ENCODE measurements around the gene NTF3. TPM values are rescaled to one million over a fixed set of nuclear protein-coding genes. Genes with fewer than 3 reads are reported as not detected.

The NTF3 gene
- total RNA-seq, 1 experiment from 2014 or later, result not detected

DNA sequence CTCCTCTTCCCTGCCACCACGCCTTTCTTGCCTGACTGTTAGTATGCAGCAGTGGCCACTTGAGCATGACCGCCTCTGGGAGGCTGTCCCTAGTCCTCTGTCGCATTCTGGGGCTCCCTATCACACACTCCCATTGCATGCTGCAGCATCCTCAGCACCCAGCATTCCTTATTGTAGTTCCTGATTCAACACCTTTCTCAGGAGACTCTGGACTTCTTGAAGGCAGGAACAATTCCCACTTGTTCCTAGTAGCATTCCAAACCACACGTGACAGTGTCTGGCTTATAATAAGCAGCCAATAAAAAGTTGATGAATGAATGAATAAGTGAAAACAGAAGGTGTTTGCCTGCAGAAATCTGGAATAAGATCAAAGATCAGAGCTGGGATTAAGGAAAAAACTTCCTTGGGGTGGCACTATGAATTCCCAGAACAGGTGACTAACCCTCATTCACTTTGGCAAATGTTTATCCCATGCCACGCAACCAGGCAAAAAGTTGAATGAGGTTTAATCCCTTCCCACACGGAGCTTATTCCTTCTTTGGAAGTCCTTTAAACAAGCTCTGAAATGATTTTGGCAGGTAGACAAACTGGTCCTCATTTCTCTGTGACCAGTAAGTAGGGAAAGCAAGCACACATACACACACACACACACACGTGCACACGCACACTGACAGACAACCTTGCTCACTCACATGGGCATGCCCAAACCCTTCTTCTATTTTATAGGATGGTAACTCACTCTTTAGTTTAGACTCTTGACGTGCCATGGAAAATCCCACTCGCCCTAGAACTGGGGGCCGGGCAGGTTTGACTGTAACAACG is 26.5 kb downstream of the NTF3 start:
- no peak for ATAC-seq
- Histone ChIP-seq H3K79me2 (ENCODE audit: insufficient read depth, low read length) (no peaks in the 10 kb centered on the region), H3K4me1 (ENCODE audit: control insufficient read depth in 1 of 2, insufficient read depth in 2 of 2, low read length in 2 of 2) (peaks cover 0 to 8% of the 10 kb centered on the region in 2 experiments; a peak in 3 of 4 replicates), H3K9ac (ENCODE audit: low read length) (no peak overlapping the region), H3K27me3 (ENCODE audit: insufficient read depth, low read length) (peaks cover 9% of the 10 kb centered on the region; the same call in 1 of the 2 replicates), H3K9me3 (ENCODE audit: control insufficient read depth in 1 of 2, insufficient read depth in 1 of 2, low read depth in 1 of 2, low read length in 2 of 2) (no peaks in the 10 kb centered on the region), H3K27ac (ENCODE audit: low read depth, low read length) (no peak overlapping the region), H2AFZ (ENCODE audit: low read depth, low read length, poor library complexity, severe bottlenecking) (no peak overlapping the region), H3K4me2 (ENCODE audit: low read length) (no peak overlapping the region), H4K20me1 (ENCODE audit: insufficient read depth) (no peaks in the 10 kb centered on the region), H3K36me3 (ENCODE audit: control insufficient read depth in 1 of 2, insufficient read depth in 2 of 2, low read length in 2 of 2) (no peaks in the 10 kb centered on the region), H3K9me2 (ENCODE audit: insufficient read depth) (no peaks in the 10 kb centered on the region), H3K4me3 (replicated peaks in 1 of 2; ENCODE audit: low read depth in 1 of 2, low read length in 2 of 2) (no peak overlapping the region)
- intact Hi-C loops (cut with micrococcal nuclease), result no loop called here
- POLR2A ChIA-PET, result no interaction called here
- no peak for DNase-seq (ENCODE audit: low read depth, low spot score)
- no TSS peak for BruUV-seq (replicated peaks)
- CTCF ChIA-PET, result no interaction called here
- TF ChIP-seq EZH2phosphoT487 (IDR thresholded peaks at IDR 0.05; ENCODE audit: borderline replicate concordance) (no peak), RAD21 (IDR thresholded peaks at IDR 0.05; ENCODE audit: low read depth) (no peak), EZH2 (IDR thresholded peaks at IDR 0.05) (no peak), CBX3 (IDR thresholded peaks at IDR 0.05; ENCODE audit: low read depth) (no peak), SRF (IDR thresholded peaks at IDR 0.05; ENCODE audit: low read depth) (no peak), ZNF274 (IDR thresholded peaks at IDR 0.05; ENCODE audit: low read depth, low read length) (no peak), JUND (IDR thresholded peaks at IDR 0.05) (no peak)
- TF ChIP-seq, protein P1, sequence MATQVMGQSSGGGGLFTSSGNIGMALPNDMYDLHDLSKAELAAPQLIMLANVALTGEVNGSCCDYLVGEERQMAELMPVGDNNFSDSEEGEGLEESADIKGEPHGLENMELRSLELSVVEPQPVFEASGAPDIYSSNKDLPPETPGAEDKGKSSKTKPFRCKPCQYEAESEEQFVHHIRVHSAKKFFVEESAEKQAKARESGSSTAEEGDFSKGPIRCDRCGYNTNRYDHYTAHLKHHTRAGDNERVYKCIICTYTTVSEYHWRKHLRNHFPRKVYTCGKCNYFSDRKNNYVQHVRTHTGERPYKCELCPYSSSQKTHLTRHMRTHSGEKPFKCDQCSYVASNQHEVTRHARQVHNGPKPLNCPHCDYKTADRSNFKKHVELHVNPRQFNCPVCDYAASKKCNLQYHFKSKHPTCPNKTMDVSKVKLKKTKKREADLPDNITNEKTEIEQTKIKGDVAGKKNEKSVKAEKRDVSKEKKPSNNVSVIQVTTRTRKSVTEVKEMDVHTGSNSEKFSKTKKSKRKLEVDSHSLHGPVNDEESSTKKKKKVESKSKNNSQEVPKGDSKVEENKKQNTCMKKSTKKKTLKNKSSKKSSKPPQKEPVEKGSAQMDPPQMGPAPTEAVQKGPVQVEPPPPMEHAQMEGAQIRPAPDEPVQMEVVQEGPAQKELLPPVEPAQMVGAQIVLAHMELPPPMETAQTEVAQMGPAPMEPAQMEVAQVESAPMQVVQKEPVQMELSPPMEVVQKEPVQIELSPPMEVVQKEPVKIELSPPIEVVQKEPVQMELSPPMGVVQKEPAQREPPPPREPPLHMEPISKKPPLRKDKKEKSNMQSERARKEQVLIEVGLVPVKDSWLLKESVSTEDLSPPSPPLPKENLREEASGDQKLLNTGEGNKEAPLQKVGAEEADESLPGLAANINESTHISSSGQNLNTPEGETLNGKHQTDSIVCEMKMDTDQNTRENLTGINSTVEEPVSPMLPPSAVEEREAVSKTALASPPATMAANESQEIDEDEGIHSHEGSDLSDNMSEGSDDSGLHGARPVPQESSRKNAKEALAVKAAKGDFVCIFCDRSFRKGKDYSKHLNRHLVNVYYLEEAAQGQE (IDR thresholded peaks at IDR 0.05; ENCODE audit: low read depth), result no peak
- TF ChIP-seq, protein P2, sequence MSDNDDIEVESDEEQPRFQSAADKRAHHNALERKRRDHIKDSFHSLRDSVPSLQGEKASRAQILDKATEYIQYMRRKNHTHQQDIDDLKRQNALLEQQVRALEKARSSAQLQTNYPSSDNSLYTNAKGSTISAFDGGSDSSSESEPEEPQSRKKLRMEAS (IDR thresholded peaks at IDR 0.05), result no peak
- RAD21 ChIA-PET (ENCODE audit: low non-redundant PET in 1 of 2, low total read pairs in 2 of 2, uncharacterized antibody in 2 of 2, unreplicated experiment in 2 of 2), result no interaction called here
